SH-SY5Y (cell line): ENCODE measurements around the gene PMS2.

Source experiments
- GATA2 ChIP-seq: IDR thresholded peaks from 2 replicates; pipeline ENCODE4 v1.6.1; 2011; ENCODE audit warnings: mild to moderate bottlenecking, low read depth, low read length
- GATA3 ChIP-seq: IDR thresholded peaks from 2 replicates; pipeline ENCODE4 v1.6.1; 2011; ENCODE audit warnings: low read depth, mild to moderate bottlenecking, low read length, moderate library complexity

The PMS2 gene, protein sequence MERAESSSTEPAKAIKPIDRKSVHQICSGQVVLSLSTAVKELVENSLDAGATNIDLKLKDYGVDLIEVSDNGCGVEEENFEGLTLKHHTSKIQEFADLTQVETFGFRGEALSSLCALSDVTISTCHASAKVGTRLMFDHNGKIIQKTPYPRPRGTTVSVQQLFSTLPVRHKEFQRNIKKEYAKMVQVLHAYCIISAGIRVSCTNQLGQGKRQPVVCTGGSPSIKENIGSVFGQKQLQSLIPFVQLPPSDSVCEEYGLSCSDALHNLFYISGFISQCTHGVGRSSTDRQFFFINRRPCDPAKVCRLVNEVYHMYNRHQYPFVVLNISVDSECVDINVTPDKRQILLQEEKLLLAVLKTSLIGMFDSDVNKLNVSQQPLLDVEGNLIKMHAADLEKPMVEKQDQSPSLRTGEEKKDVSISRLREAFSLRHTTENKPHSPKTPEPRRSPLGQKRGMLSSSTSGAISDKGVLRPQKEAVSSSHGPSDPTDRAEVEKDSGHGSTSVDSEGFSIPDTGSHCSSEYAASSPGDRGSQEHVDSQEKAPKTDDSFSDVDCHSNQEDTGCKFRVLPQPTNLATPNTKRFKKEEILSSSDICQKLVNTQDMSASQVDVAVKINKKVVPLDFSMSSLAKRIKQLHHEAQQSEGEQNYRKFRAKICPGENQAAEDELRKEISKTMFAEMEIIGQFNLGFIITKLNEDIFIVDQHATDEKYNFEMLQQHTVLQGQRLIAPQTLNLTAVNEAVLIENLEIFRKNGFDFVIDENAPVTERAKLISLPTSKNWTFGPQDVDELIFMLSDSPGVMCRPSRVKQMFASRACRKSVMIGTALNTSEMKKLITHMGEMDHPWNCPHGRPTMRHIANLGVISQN

DNA sequence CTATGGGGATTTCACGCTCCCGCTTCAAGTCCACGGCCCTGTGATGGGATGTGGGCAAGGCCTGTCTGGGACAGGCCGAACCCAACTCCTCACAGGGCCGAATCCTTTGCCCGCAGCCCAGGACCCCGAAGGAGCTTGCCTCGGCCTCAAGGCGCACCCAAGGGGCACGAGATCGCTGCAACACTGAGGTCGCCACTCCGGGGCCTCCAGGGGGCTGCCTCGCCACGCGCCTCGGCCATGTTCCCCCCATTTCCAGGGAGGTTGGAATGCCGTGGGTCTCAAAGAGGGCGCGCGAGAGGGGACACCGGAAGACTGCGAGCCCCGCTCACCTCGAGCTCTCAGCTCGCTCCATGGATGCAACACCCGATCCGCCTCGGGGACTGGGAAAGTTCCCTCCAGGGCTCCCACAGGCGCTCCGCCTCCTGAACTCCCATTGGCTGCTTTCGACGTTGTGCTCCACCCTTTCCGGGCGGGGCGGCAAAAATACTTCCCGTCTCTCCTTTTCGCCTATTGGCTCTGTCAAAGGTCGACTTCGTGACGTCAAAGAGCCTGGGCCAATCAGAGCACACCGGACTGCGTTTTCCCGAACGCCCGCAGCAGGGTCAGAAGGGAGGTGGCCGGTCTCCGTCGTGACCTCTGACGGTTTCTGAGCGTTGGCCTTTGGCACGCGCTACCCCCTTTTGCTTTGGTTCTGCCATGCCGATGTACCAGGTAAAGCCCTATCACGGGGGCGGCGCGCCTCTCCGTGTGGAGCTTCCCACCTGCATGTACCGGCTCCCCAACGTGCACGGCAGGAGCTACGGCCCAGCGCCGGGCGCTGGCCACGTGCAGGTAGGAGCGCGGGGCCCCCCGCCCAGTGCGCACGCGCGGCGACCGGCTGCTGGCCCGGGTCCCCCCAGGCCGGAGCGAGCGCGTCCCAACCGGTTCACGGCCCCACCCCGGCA is at the start of gene PMS2, which contains the start of gene AIMP2:
PMS2 (minus strand) TSS at position 382 of the 944 bp plus-strand sequence; CDS start at position 352, 30 bp downstream.
AIMP2 (plus strand) TSS at position 605 of the 944 bp plus-strand sequence; CDS start at position 697, 92 bp downstream.
- no peak for TF ChIP-seq GATA3
- TF ChIP-seq GATA2, result no peak

DNA sequence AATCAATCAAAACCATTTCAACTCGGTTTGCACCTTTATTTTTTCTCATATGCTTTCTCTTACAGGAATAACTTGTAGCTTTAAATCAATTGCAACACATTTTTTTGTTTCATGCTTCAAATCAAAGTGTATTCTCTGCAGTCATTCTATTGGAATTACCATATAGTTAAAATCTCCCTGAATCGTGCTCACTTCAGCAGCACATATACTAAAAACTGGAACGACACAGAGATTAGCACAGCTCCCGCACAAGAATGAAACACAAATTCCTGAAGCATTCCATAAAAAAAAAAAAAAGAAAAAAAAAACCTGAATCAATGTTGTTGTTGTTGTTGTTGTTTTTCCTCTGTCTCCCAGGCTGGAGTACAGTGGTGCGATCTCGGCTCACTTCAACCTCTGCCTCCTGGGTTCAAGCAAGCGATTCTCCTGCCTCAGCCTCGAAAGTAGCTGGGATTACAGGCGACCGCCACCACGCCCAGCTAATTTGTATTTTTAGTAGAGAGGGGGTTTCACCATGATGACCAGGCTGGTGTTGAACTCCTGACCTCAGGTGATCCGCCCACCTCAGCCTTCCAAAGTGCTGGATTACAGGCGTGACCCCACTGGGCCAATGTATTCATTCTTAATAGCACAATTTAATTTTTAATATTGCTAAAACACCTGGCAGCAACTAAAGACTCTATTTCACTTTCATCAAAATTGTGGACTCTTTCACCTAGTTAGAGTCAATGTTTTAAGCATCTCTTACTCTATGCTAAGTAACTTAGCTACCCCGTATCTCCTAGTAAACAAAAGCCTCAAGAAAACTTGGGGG is 48.7 kb upstream of the PMS2 start:
- TF ChIP-seq GATA2, result no peak
- TF ChIP-seq GATA3, result no peak

DNA sequence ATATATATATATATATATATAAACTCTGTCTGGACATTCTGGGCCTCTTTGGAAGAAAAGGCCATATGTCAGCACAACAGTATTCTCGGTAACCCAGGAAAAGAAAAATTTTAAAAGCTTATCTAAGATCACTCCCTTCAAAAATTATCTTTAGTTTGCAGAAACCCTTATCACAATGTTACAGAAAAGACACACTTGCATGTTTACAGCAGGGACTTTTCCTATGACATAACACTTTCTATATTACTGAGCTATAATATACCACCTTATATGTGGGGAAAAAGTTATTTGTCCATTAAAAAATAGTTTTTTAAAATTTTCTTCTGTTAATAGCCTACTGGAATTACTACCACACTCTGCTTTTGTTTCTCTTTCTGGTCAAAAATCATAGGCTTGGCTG is 47.8 kb upstream of the PMS2 start:
- TF ChIP-seq GATA3 (no peak), GATA2 (no peak)

DNA sequence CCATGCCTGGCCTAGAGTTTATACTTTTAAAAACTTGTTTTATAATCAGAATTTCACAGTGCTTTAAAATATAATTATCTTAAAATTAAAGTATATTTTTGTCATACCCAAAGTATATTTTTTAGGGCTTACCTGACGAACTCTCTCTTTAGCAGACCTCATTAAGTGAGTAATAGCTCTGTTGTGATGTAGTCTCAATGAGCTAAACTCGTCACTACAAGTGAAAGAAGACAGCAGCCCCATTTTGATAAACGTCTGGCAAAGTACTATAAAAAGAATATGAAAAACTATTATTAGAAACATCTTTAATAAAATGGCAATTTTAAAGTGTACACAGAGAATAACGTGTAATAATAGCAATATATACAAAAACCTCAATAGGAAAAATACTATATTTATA is 40.9 kb upstream of the PMS2 start:
- TF ChIP-seq GATA2 (no peak), GATA3 (no peak)

DNA sequence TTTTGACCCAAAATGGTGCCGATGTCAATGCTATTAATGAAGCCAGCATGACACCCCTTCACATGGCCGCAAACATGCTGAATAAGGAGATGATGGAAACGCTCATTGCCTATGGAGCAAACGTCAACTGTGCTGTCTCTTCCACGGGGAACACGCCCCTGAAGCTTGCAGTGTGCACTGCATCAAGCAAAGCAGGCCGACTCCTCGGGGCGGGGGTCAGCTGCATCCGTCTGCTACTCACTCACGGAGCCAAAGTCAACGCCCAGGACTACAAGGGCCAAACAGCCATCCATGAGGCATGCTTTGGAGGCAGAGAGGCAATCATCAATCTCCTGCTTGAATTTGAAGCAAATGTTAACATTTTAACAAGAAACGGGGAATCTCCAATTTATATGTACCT is 26.8 kb upstream of the PMS2 start:
- no peak for TF ChIP-seq GATA2
- no peak for TF ChIP-seq GATA3

DNA sequence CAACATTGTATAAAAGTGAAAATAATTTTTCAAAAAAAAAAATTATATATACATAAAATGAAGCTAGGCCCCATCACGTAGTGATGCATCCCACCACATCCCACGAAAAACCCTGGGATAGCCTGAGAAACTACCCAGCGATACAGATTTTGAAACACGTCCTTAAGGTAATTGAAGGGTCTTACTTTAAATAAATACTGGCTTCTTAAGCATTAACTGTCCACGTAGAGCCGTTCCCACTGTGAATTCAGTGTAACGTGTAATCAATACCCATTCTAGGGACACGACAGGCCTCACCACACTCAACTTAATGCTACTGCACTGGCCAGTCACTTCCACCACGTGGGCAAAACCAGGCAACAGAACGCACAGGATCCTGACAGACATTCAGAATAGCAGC is 26.3 kb upstream of the PMS2 start:
- no peak for TF ChIP-seq GATA3
- TF ChIP-seq GATA2, result no peak

DNA sequence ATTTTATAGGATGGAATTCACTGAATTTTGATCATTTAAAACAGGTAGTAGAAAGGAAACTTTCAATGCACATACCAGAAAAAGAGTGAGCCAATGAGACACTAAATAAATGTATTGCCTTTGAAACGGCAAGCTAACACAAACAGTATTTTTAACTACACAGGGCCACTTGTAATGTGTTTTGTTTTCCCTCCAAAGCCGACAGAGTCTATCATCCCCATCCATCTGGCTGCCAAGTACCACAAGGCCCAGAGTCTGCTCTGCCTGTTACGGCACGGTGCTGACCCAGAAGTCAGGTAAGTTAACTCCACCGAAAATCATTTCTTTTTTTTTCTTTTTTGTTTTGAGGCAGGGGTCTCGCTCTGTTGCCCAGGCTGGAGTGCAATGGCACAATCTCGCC is 23.8 kb upstream of the PMS2 start:
- TF ChIP-seq GATA3, result no peak
- no peak for TF ChIP-seq GATA2

DNA sequence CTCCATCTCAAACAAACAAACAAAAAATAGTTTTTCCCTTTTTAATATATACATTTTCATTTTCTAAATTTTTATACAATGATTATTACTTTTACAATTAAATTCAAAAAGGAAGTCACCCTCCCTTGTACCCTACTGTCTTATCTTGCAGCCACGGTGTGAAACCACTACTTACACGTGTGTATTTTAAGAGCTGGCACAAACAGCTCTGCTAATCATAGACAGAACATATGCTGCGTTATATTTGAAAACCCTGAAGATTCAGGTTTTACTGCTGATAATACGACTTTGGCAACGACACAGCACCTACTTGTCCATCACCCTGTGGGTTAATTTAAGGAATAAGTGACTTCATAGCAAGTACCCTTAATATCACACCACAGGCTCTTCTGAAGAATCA is 23.3 kb upstream of the PMS2 start:
- TF ChIP-seq GATA3, result no peak
- no peak for TF ChIP-seq GATA2

DNA sequence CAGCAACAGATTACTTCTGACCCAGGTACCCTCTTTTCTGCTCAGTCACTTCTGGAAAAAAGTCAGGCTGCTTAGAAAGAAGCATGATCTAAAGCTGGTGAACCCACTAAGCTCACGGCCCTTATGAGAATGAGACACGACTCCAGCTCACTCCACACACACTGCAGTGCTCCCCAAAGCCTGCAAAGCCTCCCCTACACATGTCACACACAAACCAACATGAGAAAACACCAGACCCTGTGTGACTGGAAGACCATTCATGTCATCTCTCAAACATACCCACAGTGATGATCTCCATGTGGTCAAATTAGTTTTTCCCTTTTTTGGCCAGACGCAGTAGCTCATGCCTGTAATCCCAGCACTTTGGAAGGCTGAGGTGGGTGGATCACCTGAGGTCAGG is 22.7 kb upstream of the PMS2 start:
- TF ChIP-seq GATA3, result no peak
- TF ChIP-seq GATA2, result no peak

DNA sequence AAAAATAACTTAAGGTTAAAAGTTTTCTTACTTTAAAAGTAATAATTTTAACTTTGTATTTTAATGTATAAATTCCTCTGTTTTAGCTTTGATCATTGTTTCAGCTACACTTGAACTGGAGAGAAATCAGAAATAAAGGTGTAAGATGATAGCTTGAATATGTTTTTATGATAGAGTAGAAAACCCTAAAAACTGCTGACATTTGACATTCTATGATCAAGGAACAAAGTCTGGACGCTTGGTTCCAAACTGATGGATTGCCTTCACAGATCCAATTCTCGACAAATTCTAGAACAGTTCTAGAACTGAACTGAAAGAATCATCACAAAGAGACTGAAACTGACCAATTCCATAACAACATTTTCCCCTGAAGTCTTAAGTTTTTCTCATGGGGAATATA is 22.1 kb upstream of the PMS2 start, which contains the start of gene ANKRD61:
ANKRD61 (plus strand) TSS at position 389 of the 400 bp plus-strand sequence; CDS start at position 389, 0 bp downstream.
- no peak for TF ChIP-seq GATA2
- no peak for TF ChIP-seq GATA3

DNA sequence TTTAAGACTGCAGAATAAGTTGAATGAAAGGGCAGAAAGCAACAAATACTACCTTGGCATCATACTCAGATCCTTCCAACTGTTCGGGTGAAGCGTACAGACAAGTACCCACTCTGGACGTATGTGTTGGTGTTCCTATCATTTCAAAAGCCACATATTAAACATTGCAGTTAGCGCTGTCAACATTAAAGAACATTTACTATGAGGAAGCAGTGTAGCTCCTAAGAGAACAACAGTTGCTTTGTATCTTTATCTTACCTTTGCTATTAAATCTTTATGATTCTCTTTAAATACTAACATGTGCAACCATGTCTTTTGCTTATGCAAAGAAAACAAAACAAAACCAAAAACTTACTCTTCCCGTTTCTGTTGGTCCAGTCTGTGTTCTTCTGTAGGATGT is 19.7 kb upstream of the PMS2 start:
- TF ChIP-seq GATA2 (no peak), GATA3 (no peak)

DNA sequence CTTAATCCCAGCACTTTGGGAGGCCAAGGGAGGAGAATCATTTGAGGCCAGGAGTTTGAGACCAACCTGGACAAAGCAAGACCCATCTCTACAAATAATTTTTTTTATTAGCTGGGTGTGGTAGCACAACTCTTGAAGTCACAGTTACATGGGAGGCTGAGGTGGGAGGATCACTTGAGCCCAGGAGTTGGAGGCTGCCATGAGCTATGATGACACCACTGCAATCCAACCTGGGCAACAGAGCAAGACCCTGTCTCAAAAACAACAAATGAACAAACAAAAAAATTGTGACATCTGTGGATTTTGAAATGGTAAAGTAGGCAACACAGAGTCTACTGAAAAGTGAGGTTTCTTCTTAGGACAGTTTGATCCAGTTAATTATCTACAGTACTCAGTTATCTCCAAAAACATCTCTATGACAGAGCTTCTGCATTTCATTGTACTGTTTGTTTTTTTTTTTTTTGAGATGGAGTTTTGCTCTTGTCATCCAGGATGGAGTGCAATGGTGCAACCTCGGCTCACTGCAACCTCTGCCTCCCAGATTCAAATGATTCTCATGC is 19.0 kb upstream of the PMS2 start:
- TF ChIP-seq GATA3, result no peak
- no peak for TF ChIP-seq GATA2

DNA sequence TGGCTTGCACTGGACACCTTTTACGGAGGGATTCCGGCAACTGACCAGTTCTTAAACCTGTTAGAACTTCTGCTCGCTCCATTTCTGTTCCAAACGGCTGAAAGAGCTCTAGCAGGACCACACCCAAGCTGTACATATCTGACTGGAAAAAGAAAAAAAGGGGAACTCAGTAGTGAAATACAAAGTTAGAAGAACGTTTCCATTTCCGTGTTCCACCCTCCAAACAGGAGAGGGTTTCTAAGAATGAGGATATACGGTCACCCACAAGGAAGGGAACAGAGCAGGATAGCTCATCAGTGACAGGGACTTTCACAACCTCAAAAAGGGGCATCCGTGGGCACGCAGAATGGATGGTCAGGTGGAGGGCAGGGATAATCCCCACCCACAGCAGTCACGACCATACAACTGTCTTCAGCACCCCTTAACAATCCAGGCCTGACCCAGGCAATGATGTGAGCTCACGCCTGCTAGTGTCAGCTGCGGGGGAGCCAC is 18.0 kb upstream of the PMS2 start:
- TF ChIP-seq GATA2, result no peak
- TF ChIP-seq GATA3, result no peak
